Umbilical cord (tissue), 2 donors: ENCODE measurements around the gene SARNP. TPM values are rescaled to one million over a fixed set of nuclear protein-coding genes. Genes with fewer than 3 reads are reported as not detected.
"Not testable (repeated sequence)": the region's sequence is repeated elsewhere in the genome, so short reads cannot be mapped to it uniquely, and the experiment has no call there.

Experiments used
- DNase-seq: peaks from one replicate; pipeline ENCODE4 v3.0.0-alpha.2; 2015; ENCODE audit warnings: low spot score
- total RNA-seq: library from RNA; depleted of rRNA; stranded (reverse); fragments of >200 nt; gene quantifications from one replicate; pipeline ENCODE4 v1.2.3, GENCODE V29; 2014; ENCODE audit warnings: low replicate concordance; ENCODE audit not compliant: insufficient read depth

SARNP gene, protein sequence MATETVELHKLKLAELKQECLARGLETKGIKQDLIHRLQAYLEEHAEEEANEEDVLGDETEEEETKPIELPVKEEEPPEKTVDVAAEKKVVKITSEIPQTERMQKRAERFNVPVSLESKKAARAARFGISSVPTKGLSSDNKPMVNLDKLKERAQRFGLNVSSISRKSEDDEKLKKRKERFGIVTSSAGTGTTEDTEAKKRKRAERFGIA
- 83.1 TPM for total RNA-seq

- peak; percentile 100 for DNase-seq
These were observed at the start of gene SARNP, which contains the start of gene ORMDL2 for GRCh38 chr12:55817345-55818139. Gene SARNP, minus strand, starts transcription at chr12:55817724. Its CDS starts 23 bp downstream, at chr12:55817701. Gene ORMDL2, plus strand, starts transcription at chr12:55818041. Its CDS starts 959 bp downstream, at chr12:55819000.

DNA sequence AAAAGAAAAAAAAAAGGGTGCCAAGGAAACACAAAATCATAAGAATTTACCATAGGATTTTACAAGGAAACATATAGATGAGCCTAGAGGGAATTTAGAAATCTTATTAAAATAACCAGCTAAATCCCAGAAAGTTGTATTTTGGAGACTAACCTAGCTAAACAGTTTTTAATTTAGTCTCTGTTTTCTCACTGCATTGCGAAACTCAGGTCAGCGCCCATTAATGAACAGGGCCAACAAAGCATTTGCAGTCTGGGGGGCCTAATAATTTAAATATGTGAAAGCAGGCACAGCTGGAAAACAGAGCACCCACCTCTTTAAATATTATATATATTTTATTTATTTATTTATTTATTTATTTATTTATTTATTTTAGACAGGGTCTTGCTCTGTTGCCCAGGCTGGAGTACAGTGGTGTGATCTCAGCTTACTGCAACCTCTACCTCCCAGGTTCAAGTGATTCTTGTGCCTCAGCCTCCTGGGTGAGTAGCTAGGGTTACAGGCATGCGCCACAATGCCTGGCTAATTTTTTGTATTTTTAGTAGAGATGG, 49.0 kb upstream of the SARNP start:
- not testable (repeated sequence) for DNase-seq

DNA sequence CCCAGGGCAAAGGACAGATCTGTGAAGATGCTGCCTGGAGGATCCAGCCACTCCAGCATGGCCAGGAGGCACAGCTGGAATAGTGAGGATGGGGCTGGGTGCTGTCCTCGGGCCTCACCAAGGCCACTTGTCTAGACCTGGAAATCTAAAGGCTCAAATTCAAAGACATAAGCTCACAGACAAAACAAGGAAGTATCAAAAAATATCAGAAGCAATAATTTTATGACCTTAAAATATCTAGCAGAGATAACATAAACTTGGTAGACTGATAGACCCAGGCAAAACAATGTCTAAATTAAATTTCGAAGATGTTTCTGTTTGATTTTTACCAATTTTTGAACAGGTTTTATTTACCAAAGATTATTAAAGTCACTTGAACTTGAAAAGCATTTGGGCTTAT, 47.8 kb upstream of the SARNP start:
- DNase-seq: no peak

- not testable (repeated sequence) for DNase-seq
These were observed 45.4 kb upstream of the SARNP start for GRCh38 chr12:55862931-55863330.

DNA sequence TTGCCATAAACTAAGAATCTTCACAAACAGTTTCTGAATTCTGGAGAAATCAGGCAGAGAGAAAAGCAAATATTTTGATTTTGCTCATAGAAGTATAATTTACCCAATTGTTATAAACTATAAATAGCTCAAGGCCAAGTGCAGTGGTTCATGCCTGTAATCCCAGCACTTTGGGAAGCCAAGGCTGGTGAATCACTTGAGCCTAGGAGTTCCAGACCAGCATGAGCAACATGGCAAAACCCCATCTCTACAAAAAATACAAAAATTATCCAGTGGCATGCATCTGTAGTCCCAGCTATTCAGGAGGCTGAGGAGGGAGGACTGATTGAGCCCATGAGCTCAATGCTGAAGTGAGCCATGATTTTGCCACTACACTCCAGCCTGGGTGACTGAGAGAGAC, 44.8 kb upstream of the SARNP start:
- DNase-seq: no peak

DNA sequence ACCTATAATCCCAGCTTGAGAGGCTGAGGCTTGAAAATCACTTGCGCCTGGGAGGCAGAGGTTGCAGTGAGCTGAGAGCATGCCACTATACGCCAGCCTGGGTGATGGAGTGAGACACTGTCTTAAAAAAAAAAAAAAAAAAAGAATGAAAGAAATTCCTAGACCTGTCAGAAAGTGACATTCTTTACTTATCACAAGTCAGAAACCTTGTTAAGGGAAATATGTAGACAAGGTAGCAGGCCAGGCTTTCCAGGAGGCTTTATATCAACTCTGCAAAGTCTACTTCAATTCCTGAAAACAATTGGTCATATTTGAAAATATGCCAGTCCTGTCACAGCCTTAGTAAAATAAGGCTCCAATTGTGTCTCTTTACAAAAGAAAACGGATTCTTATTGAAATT, 44.3 kb upstream of the SARNP start:
- no peak for DNase-seq

DNA sequence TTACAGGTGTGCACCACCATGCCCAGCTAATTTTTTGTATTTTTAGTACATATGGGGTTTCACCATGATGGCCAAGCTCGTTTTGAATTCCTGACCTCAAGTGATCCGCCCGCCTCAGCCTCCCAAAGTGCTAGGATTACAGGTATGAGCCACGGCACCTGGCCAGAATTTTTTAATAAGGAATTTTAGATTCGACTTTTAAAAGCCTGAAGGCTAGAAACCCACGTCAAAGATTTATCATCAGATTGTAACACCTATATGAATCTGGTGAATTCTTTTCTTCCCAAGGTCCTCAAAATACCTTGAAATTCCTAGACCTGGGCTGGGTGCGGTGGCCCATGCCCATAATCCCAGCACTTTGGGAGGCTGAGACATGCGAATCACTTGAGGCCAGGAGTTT, 43.9 kb upstream of the SARNP start:
- DNase-seq: no peak

DNA sequence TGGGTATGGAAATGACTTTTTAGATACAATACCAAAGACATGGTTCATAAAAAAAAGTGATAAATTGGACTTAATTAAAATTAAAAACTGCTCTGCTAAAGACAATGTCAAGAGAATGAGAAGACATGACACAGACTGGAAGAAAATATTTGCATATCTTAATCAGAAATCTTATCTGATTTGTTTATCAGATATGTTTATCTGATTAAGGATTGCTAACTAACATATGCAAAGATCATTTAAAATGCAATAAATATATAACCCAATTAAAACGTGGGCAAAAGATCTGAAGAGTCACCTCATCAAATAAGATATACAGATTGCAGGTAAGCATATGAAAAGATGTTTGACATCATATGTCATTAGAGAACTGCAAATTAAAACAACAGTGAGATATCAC, 35.2 kb upstream of the SARNP start:
- no peak for DNase-seq

- DNase-seq: peak; percentile 43
These were observed 33.4 kb upstream of the SARNP start for GRCh38 chr12:55850893-55851292.

DNA sequence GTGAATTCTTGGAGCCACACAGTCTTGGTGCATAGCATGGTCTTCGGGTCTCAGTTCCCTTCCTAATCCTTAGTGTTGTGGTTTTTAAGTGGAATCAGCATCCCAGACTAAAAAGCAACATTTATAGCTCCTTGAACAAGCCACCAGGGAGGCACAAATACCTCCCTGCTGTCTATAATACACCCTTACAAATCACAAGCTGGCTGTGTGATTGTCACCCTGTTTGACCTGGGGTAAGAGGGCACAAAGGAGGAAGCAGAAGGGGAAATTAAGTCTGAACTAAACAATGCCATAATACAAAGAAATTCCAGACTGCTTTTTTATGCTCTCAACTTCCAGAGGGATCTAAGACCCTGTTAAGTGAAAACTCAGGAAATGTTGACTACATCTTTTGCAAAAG, 32.9 kb upstream of the SARNP start:
- DNase-seq: no peak

GRCh38 chr12:55849616-55850343, 32.3 kb upstream of the SARNP start:
- no peak for DNase-seq

GRCh38 chr12:55847603-55848291, 30.2 kb upstream of the SARNP start:
- DNase-seq: peak; percentile 96

DNA sequence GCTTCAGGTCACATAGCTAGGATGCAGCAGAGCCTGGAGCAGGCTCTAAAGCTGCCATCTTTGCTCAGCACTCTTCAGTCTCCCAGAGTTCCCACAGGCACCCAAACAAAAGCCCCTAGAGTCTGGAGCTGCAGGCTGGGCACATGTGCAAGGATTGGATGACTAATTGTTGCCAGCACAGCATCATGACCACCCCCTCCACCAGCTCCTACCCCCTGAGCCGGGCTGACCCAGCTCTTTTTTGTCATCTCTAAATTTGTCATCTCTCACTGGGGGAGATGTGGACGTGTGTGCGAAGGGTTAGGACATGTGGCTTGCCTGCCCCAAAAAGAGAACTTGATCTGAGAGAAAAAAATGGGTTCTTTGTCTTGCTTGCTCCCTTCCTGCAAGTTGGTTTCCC, 29.5 kb upstream of the SARNP start:
- no peak for DNase-seq

GRCh38 chr12:55845785-55846496, 28.4 kb upstream of the SARNP start:
- peak; percentile 60 for DNase-seq

- DNase-seq: no peak
These were observed 27.8 kb upstream of the SARNP start for GRCh38 chr12:55845361-55845760.

- DNase-seq: no peak
These were observed 27.4 kb upstream of the SARNP start for GRCh38 chr12:55844961-55845360.

GRCh38 chr12:55843431-55843830, 25.9 kb upstream of the SARNP start:
- no peak for DNase-seq

GRCh38 chr12:55842681-55843429, 25.3 kb upstream of the SARNP start, which contains the start of gene MMP19:
Gene MMP19, minus strand, starts transcription at chr12:55842936. Its CDS starts 106 bp downstream, at chr12:55842830.
- peak; percentile 83 for DNase-seq

- no peak for DNase-seq
These were observed 23.2 kb upstream of the SARNP start for GRCh38 chr12:55840581-55841351.
